GM23338 (cell line): Measurements from ENCODE around the gene CHST14.

ENCODE experiments used
- CTCF ChIP-seq, 2 experiments: fragments of 200-600 bp in 1 of 2; sonication (generic) in 1 of 2; conservative IDR thresholded peaks; 2 replicates each; pipeline versions ENCODE4 v1.5.1 to v1.6.1; 2016 to 2017; ENCODE audit warnings: antibody characterized with exemption in 2 of 2, low read depth in 2 of 2, mild to moderate bottlenecking in 2 of 2, moderate library complexity in 1 of 2
- EZH2 ChIP-seq: fragments of 200-600 bp; sonication (generic); IDR thresholded peaks from one replicate; pipeline ENCODE4 v1.8.0; 2017; ENCODE audit warnings: antibody characterized with exemption, mild to moderate bottlenecking, low read depth; ENCODE audit not compliant: unreplicated experiment
- EZH2phosphoT487 ChIP-seq: fragments of 200-600 bp; sonication (generic); IDR thresholded peaks from one replicate; pipeline ENCODE4 v1.8.1; 2018; ENCODE audit warnings: antibody characterized with exemption; ENCODE audit not compliant: unreplicated experiment
- POLR2AphosphoS5 ChIP-seq: IDR thresholded peaks from 2 replicates; pipeline ENCODE4 v1.6.1; 2016; ENCODE audit warnings: antibody characterized with exemption, low read depth
- REST ChIP-seq: IDR thresholded peaks from one replicate; pipeline ENCODE4 v1.6.1; 2018; ENCODE audit warnings: antibody characterized with exemption; ENCODE audit not compliant: unreplicated experiment
- STAT1 ChIP-seq: IDR thresholded peaks from one replicate; pipeline ENCODE4 v1.6.1; 2016; ENCODE audit warnings: antibody characterized with exemption; ENCODE audit not compliant: unreplicated experiment
- ZNF114 ChIP-seq: fragments of 250-450 bp; sonication (Bioruptor Pico); IDR thresholded peaks from 2 replicates; pipeline ENCODE4 v1.5.0; 2020; ENCODE audit warnings: mild to moderate bottlenecking, moderate library complexity

- TF ChIP-seq EZH2: no peak
- TF ChIP-seq CTCF (conservative IDR thresholded peaks at IDR 0.05; ENCODE audit: low read depth in 2 of 2): no peak
- no peak for TF ChIP-seq REST
- TF ChIP-seq POLR2AphosphoS5: no peak
- TF ChIP-seq STAT1: no peak
- no peak for TF ChIP-seq EZH2phosphoT487
- no peak for TF ChIP-seq ZNF114
Observed at GRCh38 chr15:40449275-40449674, 21.5 kb upstream of the CHST14 start.
